Stomach (tissue), 9 donors: Measurements from ENCODE around the gene CSF2RB. TPM values are rescaled to one million over a fixed set of nuclear protein-coding genes. Genes with fewer than 3 reads are reported as not detected.

ENCODE experiments used
- DNase-seq, 2 donors: peaks; one replicate each; pipeline versions ENCODE4 v3.0.0 to v3.0.0-alpha.2; 2013 to 2019
- H3K27ac ChIP-seq, 5 donors: fragments of 200-600 bp in 4 of 5; sonication (generic) in 4 of 5; one replicate each; pipeline ENCODE4 v1.5.1; 2013 to 2019; ENCODE audit warnings: mild to moderate bottlenecking in 1 of 5, moderate library complexity in 1 of 5
- H3K27me3 ChIP-seq, 3 donors: fragments of 200-600 bp; sonication (generic); one replicate each; pipeline ENCODE4 v1.5.1; 2017 to 2019; ENCODE audit warnings: mixed run types in 1 of 3
- H3K36me3 ChIP-seq, 4 donors: fragments of 200-600 bp; sonication (generic); 1 replicate in 3 of 4; 2 replicates in 1 of 4; pipeline ENCODE4 v1.5.1; 2016 to 2019
- H3K4me1 ChIP-seq, 4 donors: fragments of 200-600 bp; sonication (generic); one replicate each; pipeline ENCODE4 v1.5.1; 2016 to 2019
- H3K4me3 ChIP-seq, 4 donors: fragments of 200-600 bp; sonication (generic) in 3 of 4; one replicate each; pipeline ENCODE4 v1.5.1; 2016 to 2019; ENCODE audit warnings: mild to moderate bottlenecking in 1 of 4
- H3K9me3 ChIP-seq, 4 donors: fragments of 200-600 bp; sonication (generic); one replicate each; pipeline ENCODE4 v1.5.1; 2016 to 2019
- EP300 ChIP-seq: sonication (generic); formaldehyde crosslinking; IDR thresholded peaks from one replicate; pipeline ENCODE4 v1.6.1; 2017; ENCODE audit warnings: antibody characterized with exemption
- POLR2A ChIP-seq, 4 donors: fragments of 450-650 bp; IDR thresholded peaks; one replicate each; pipeline ENCODE4 v1.6.1; 2016; ENCODE audit warnings: antibody characterized with exemption in 4 of 4, control low read depth in 2 of 4, mild to moderate bottlenecking in 1 of 4, moderate library complexity in 1 of 4
- POLR2AphosphoS5 ChIP-seq, 3 donors: sonication (generic); formaldehyde crosslinking; IDR thresholded peaks; one replicate each; pipeline ENCODE4 v1.6.1; 2016; ENCODE audit warnings: antibody characterized with exemption in 3 of 3
- WGBS, 5 donors: extraction: QIAGEN DNeasy Blood & Tissue Kit in 3 of 5; methylation state at CpG; one replicate each; pipeline versions ENCODE4 v1.1.5 to v1.1.7; 2013 to 2018; 5-methylcytosine and 5-hydroxymethylcytosine counted together
- intact Hi-C: fragments of 100-400 bp; cut with DNase I; formaldehyde crosslinking; loops from one replicate; pipeline ENCODE4 v1.15.1; 2023; ENCODE audit warnings: low total_unique reads
- polyA plus RNA-seq, 3 donors: library from polyadenylated mRNA; stranded (reverse); fragments of 200-250 nt; gene quantifications; one replicate each; pipeline ENCODE4 v1.2.3, GENCODE V29; 2013
- total RNA-seq, 5 donors: library from RNA; depleted of rRNA; stranded (reverse); fragments of >200 nt; gene quantifications; one replicate each; pipeline versions ENCODE4 v1.1.0 to v1.2.3, GENCODE V29; 2014 to 2016
- TF ChIP-seq, protein P1 (sequence below), 7 experiments: fragments of 450-650 bp in 4 of 7; fragments of 200-600 bp in 3 of 7; sonication (generic) in 3 of 7; IDR thresholded peaks; one replicate each; pipeline ENCODE4 v1.5.1; 2016 to 2019; ENCODE audit warnings: antibody characterized with exemption in 7 of 7, control low read depth in 2 of 7, mild to moderate bottlenecking in 1 of 7
- donor health status: healthy with polysubstance abuse.
- donor health status: Bipolar disorder and iron deficiency.
- donor health status: healthy.

CSF2RB gene
- total and polyA plus RNA-seq, 8 donors, result 0.92 to 11.9 (median 1.9) TPM

DNA sequence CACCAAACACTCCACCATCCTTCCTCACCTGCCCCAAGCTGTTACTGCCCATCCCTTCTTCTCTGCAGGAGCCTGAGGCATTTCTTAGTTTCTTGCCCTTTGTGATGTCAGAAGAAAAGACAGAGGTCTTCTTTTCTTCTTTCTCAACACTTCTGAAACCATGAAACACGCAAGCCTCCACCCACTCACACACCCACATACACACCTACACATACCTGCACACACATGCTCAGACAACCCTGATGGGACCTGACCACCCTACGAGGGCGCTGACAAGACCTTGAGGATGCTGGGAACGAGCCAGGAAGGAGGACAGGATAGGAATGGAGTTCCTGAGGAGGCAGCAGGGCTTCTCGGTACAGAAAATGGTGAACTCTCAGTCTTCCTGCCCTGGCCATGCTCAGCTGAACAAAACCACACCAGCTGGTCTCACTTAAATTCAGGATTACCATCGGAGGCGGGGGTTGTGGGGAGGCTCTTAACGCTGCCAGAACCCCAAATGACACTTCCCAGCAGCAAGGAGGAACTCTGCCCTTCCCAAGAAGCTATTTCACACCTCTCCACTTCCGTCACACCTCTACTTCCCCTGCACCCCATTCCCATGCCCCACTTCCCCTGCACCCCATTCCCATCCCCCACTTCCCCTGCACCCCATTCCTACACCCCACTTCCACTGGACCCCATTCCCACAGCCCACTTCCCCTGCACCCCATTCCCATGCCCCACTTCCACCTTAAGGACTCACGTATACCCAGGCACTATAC, 41.0 kb downstream of the CSF2RB start:
- peak overlapping the region in 1 of 5 donors; percentile 20 for H3K27ac ChIP-seq
- WGBS, 5 donors, result 49 to 67% (median 57%) methylated on average over 10 of the region's 10 CpGs
- TF ChIP-seq, protein P1, sequence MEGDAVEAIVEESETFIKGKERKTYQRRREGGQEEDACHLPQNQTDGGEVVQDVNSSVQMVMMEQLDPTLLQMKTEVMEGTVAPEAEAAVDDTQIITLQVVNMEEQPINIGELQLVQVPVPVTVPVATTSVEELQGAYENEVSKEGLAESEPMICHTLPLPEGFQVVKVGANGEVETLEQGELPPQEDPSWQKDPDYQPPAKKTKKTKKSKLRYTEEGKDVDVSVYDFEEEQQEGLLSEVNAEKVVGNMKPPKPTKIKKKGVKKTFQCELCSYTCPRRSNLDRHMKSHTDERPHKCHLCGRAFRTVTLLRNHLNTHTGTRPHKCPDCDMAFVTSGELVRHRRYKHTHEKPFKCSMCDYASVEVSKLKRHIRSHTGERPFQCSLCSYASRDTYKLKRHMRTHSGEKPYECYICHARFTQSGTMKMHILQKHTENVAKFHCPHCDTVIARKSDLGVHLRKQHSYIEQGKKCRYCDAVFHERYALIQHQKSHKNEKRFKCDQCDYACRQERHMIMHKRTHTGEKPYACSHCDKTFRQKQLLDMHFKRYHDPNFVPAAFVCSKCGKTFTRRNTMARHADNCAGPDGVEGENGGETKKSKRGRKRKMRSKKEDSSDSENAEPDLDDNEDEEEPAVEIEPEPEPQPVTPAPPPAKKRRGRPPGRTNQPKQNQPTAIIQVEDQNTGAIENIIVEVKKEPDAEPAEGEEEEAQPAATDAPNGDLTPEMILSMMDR (IDR thresholded peaks at IDR 0.05), result no peak
- TF ChIP-seq POLR2AphosphoS5 (IDR thresholded peaks at IDR 0.05), result no peak
- H3K9me3 ChIP-seq, result peaks cover 0 to 6% (median 0%) of the 10 kb centered on the region in 4 donors
- DNase-seq, result no peak
- no peaks in the 10 kb centered on the region for H3K4me1 ChIP-seq
- intact Hi-C loops, result no loop called here
- H3K27me3 ChIP-seq, result peaks cover 0 to 41% (median 1%) of the 10 kb centered on the region in 3 donors
- H3K36me3 ChIP-seq, result no peaks in the 10 kb centered on the region
- H3K4me3 ChIP-seq, result no peak overlapping the region

DNA sequence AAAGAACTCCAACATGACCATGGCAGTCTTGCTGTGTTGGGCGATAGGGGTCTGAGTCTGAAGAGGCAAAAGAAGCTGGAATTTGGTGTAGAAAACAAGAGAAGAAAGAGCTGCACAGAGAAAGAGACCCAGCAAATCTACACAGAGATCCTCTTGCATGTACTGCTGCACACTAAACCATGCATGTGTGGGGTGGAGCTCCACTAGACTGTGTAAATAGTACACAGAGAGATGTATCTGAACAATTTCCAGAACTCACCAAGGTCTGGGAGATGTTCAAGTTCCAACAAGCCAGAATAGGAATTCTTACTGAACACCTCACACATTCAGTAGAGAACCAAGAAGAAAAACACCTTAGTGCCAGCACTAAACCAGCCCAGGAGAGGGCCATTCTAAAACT, 42.3 kb downstream of the CSF2RB start:
- Histone ChIP-seq H3K27ac (no peak overlapping the region), H3K4me1 (no peaks in the 10 kb centered on the region), H3K4me3 (no peak overlapping the region), H3K9me3 (peaks cover 0 to 6% (median 0%) of the 10 kb centered on the region in 4 donors), H3K27me3 (peaks cover 0 to 54% (median 4%) of the 10 kb centered on the region in 3 donors), H3K36me3 (no peaks in the 10 kb centered on the region)
- TF ChIP-seq, protein P1 (IDR thresholded peaks at IDR 0.05), result no peak
- TF ChIP-seq EP300 (no peak), POLR2A (IDR thresholded peaks at IDR 0.05) (no peak), POLR2AphosphoS5 (IDR thresholded peaks at IDR 0.05) (no peak)
- no peak for DNase-seq
- 80 to 92% (median 90%) methylated on average over 1 of the region's 1 CpG for WGBS, 5 donors
- intact Hi-C loops, result no loop called here

GRCh38 chr22:36958366-36958765, 44.9 kb downstream of the CSF2RB start:
- intact Hi-C loops, result no loop called here
- no peak for DNase-seq
- no peak overlapping the region for H3K27ac ChIP-seq
- peaks cover 0 to 6% (median 0%) of the 10 kb centered on the region in 4 donors for H3K9me3 ChIP-seq
- H3K4me1 ChIP-seq, result no peaks in the 10 kb centered on the region
- no peak overlapping the region for H3K4me3 ChIP-seq
- H3K27me3 ChIP-seq, result peaks cover 0 to 47% (median 8%) of the 10 kb centered on the region in 3 donors
- no peaks in the 10 kb centered on the region for H3K36me3 ChIP-seq
- 58 to 79% (median 68%) methylated on average over 2 of the region's 2 CpGs for WGBS, 5 donors
- TF ChIP-seq EP300 (no peak), POLR2AphosphoS5 (IDR thresholded peaks at IDR 0.05) (no peak)
- TF ChIP-seq, protein P1 (IDR thresholded peaks at IDR 0.05), result no peak

GRCh38 chr22:36961626-36962025, 48.2 kb downstream of the CSF2RB start:
- 41 to 47% (median 44%) methylated on average over 3 of the region's 3 CpGs for WGBS, 5 donors
- Histone ChIP-seq H3K27me3 (peaks cover 0 to 28% (median 8%) of the 10 kb centered on the region in 3 donors), H3K4me3 (no peak overlapping the region), H3K27ac (no peak overlapping the region), H3K9me3 (peaks cover 0 to 4% (median 0%) of the 10 kb centered on the region in 4 donors), H3K4me1 (no peaks in the 10 kb centered on the region), H3K36me3 (no peaks in the 10 kb centered on the region)
- TF ChIP-seq POLR2A (IDR thresholded peaks at IDR 0.05) (no peak), POLR2AphosphoS5 (IDR thresholded peaks at IDR 0.05) (no peak), EP300 (no peak)
- TF ChIP-seq, protein P1 (IDR thresholded peaks at IDR 0.05), result no peak
- DNase-seq, result no peak
- intact Hi-C loops, result no loop called here
